ENCODE results near the gene KIAA0825.

The KIAA0825 gene

GRCh38 chr5:94508461-94509148 lies 109.8 kb downstream of the KIAA0825 start:
- H3K27me3 ChIP-seq (ENCODE audit: control insufficient read depth in 2 of 2, insufficient read depth in 2 of 2, low read length in 2 of 2) = no peaks in the 10 kb centered on the region
- no peaks in the 10 kb centered on the region for H3K36me3 ChIP-seq (ENCODE audit: control insufficient read depth in 2 of 2, insufficient read depth in 2 of 2, low read length in 2 of 2)
- no peaks in the 10 kb centered on the region for H3K9me3 ChIP-seq (ENCODE audit: control insufficient read depth in 2 of 2, low read length in 2 of 2)
- no peak overlapping the region for H3K27ac ChIP-seq (ENCODE audit: low read depth in 2 of 2, low read length in 2 of 2)
- H3K4me1 ChIP-seq (ENCODE audit: control insufficient read depth in 2 of 2, insufficient read depth in 2 of 2, low read length in 2 of 2) = no peaks in the 10 kb centered on the region
- H3K9ac ChIP-seq (ENCODE audit: low read depth in 1 of 2, low read length in 2 of 2) = no peak overlapping the region
- H3K4me3 ChIP-seq (ENCODE audit: low read length in 2 of 2) = no peak overlapping the region

- no peaks in the 10 kb centered on the region for H3K36me3 ChIP-seq (ENCODE audit: control insufficient read depth in 2 of 2, insufficient read depth in 2 of 2, low read length in 2 of 2)
- H3K9ac ChIP-seq (ENCODE audit: low read depth in 1 of 2, low read length in 2 of 2) = no peak overlapping the region
- no peaks in the 10 kb centered on the region for H3K27me3 ChIP-seq (ENCODE audit: control insufficient read depth in 2 of 2, insufficient read depth in 2 of 2, low read length in 2 of 2)
- H3K9me3 ChIP-seq (ENCODE audit: control insufficient read depth in 2 of 2, low read length in 2 of 2) = no peaks in the 10 kb centered on the region
- no peak overlapping the region for H3K4me3 ChIP-seq (ENCODE audit: low read length in 2 of 2)
- no peaks in the 10 kb centered on the region for H3K4me1 ChIP-seq (ENCODE audit: control insufficient read depth in 2 of 2, insufficient read depth in 2 of 2, low read length in 2 of 2)
- no peak overlapping the region for H3K27ac ChIP-seq (ENCODE audit: low read depth in 2 of 2, low read length in 2 of 2)
Measured at GRCh38 chr5:94505327-94506068, 112.9 kb downstream of the KIAA0825 start.

- Histone ChIP-seq H3K27me3 (ENCODE audit: control insufficient read depth in 2 of 2, insufficient read depth in 2 of 2, low read length in 2 of 2) (no peaks in the 10 kb centered on the region), H3K4me1 (ENCODE audit: control insufficient read depth in 2 of 2, insufficient read depth in 2 of 2, low read length in 2 of 2) (no peaks in the 10 kb centered on the region), H3K4me3 (ENCODE audit: low read length in 2 of 2) (no peak overlapping the region), H3K9me3 (ENCODE audit: control insufficient read depth in 2 of 2, low read length in 2 of 2) (no peaks in the 10 kb centered on the region), H3K27ac (ENCODE audit: low read depth in 2 of 2, low read length in 2 of 2) (no peak overlapping the region), H3K9ac (ENCODE audit: low read depth in 1 of 2, low read length in 2 of 2) (no peak overlapping the region), H3K36me3 (ENCODE audit: control insufficient read depth in 2 of 2, insufficient read depth in 2 of 2, low read length in 2 of 2) (no peaks in the 10 kb centered on the region)
Measured at GRCh38 chr5:94503677-94504076, 114.7 kb downstream of the KIAA0825 start.

- Histone ChIP-seq H3K27ac (ENCODE audit: low read depth in 2 of 2, low read length in 2 of 2) (no peak overlapping the region), H3K4me3 (ENCODE audit: low read length in 2 of 2) (no peak overlapping the region), H3K4me1 (ENCODE audit: control insufficient read depth in 2 of 2, insufficient read depth in 2 of 2, low read length in 2 of 2) (no peaks in the 10 kb centered on the region), H3K36me3 (ENCODE audit: control insufficient read depth in 2 of 2, insufficient read depth in 2 of 2, low read length in 2 of 2) (no peaks in the 10 kb centered on the region), H3K27me3 (ENCODE audit: control insufficient read depth in 2 of 2, insufficient read depth in 2 of 2, low read length in 2 of 2) (no peaks in the 10 kb centered on the region), H3K9me3 (ENCODE audit: control insufficient read depth in 2 of 2, low read length in 2 of 2) (no peaks in the 10 kb centered on the region), H3K9ac (ENCODE audit: low read depth in 1 of 2, low read length in 2 of 2) (no peak overlapping the region)
Measured at GRCh38 chr5:94501365-94501764, 117.0 kb downstream of the KIAA0825 start.

- H3K9ac ChIP-seq (ENCODE audit: low read depth in 1 of 2, low read length in 2 of 2) = no peak overlapping the region
- no peaks in the 10 kb centered on the region for H3K4me1 ChIP-seq (ENCODE audit: control insufficient read depth in 2 of 2, insufficient read depth in 2 of 2, low read length in 2 of 2)
- H3K27me3 ChIP-seq (ENCODE audit: control insufficient read depth in 2 of 2, insufficient read depth in 2 of 2, low read length in 2 of 2) = no peaks in the 10 kb centered on the region
- no peaks in the 10 kb centered on the region for H3K36me3 ChIP-seq (ENCODE audit: control insufficient read depth in 2 of 2, insufficient read depth in 2 of 2, low read length in 2 of 2)
- H3K27ac ChIP-seq (ENCODE audit: low read depth in 2 of 2, low read length in 2 of 2) = no peak overlapping the region
- H3K9me3 ChIP-seq (ENCODE audit: control insufficient read depth in 2 of 2, low read length in 2 of 2) = no peaks in the 10 kb centered on the region
- no peak overlapping the region for H3K4me3 ChIP-seq (ENCODE audit: low read length in 2 of 2)
Measured at GRCh38 chr5:94499806-94500205, 118.6 kb downstream of the KIAA0825 start.

GRCh38 chr5:94498199-94498598 lies 120.2 kb downstream of the KIAA0825 start:
- no peak overlapping the region for H3K27ac ChIP-seq (ENCODE audit: low read depth in 2 of 2, low read length in 2 of 2)
- H3K27me3 ChIP-seq (ENCODE audit: control insufficient read depth in 2 of 2, insufficient read depth in 2 of 2, low read length in 2 of 2) = no peaks in the 10 kb centered on the region
- no peaks in the 10 kb centered on the region for H3K36me3 ChIP-seq (ENCODE audit: control insufficient read depth in 2 of 2, insufficient read depth in 2 of 2, low read length in 2 of 2)
- no peak overlapping the region for H3K9ac ChIP-seq (ENCODE audit: low read depth in 1 of 2, low read length in 2 of 2)
- H3K4me1 ChIP-seq (ENCODE audit: control insufficient read depth in 2 of 2, insufficient read depth in 2 of 2, low read length in 2 of 2) = no peaks in the 10 kb centered on the region
- no peaks in the 10 kb centered on the region for H3K9me3 ChIP-seq (ENCODE audit: control insufficient read depth in 2 of 2, low read length in 2 of 2)
- no peak overlapping the region for H3K4me3 ChIP-seq (ENCODE audit: low read length in 2 of 2)

- Histone ChIP-seq H3K4me1 (ENCODE audit: control insufficient read depth in 2 of 2, insufficient read depth in 2 of 2, low read length in 2 of 2) (no peaks in the 10 kb centered on the region), H3K9ac (ENCODE audit: low read depth in 1 of 2, low read length in 2 of 2) (no peak overlapping the region), H3K27ac (ENCODE audit: low read depth in 2 of 2, low read length in 2 of 2) (no peak overlapping the region), H3K36me3 (ENCODE audit: control insufficient read depth in 2 of 2, insufficient read depth in 2 of 2, low read length in 2 of 2) (no peaks in the 10 kb centered on the region), H3K9me3 (ENCODE audit: control insufficient read depth in 2 of 2, low read length in 2 of 2) (no peaks in the 10 kb centered on the region), H3K4me3 (ENCODE audit: low read length in 2 of 2) (no peak overlapping the region), H3K27me3 (ENCODE audit: control insufficient read depth in 2 of 2, insufficient read depth in 2 of 2, low read length in 2 of 2) (no peaks in the 10 kb centered on the region)
Measured at GRCh38 chr5:94485067-94485466, 133.3 kb downstream of the KIAA0825 start.

- H3K9ac ChIP-seq (ENCODE audit: low read depth in 1 of 2, low read length in 2 of 2) = no peak overlapping the region
Measured at GRCh38 chr5:94481059-94481458, 137.3 kb downstream of the KIAA0825 start.

GRCh38 chr5:94480486-94480885 lies 137.9 kb downstream of the KIAA0825 start:
- no peak overlapping the region for H3K27ac ChIP-seq (ENCODE audit: low read depth in 2 of 2, low read length in 2 of 2)
- H3K4me3 ChIP-seq (ENCODE audit: low read length in 2 of 2) = no peak overlapping the region
- no peak overlapping the region for H3K9ac ChIP-seq (ENCODE audit: low read depth in 1 of 2, low read length in 2 of 2)
- no peaks in the 10 kb centered on the region for H3K36me3 ChIP-seq (ENCODE audit: control insufficient read depth in 2 of 2, insufficient read depth in 2 of 2, low read length in 2 of 2)
- no peaks in the 10 kb centered on the region for H3K27me3 ChIP-seq (ENCODE audit: control insufficient read depth in 2 of 2, insufficient read depth in 2 of 2, low read length in 2 of 2)
- no peaks in the 10 kb centered on the region for H3K4me1 ChIP-seq (ENCODE audit: control insufficient read depth in 2 of 2, insufficient read depth in 2 of 2, low read length in 2 of 2)
- no peaks in the 10 kb centered on the region for H3K9me3 ChIP-seq (ENCODE audit: control insufficient read depth in 2 of 2, low read length in 2 of 2)

More at GRCh38 chr5:94481059-94481458, 137.3 kb downstream of the KIAA0825 start:
- H3K4me3 ChIP-seq (ENCODE audit: low read length in 2 of 2) = no peak overlapping the region
- H3K9me3 ChIP-seq (ENCODE audit: control insufficient read depth in 2 of 2, low read length in 2 of 2) = no peaks in the 10 kb centered on the region
- no peaks in the 10 kb centered on the region for H3K36me3 ChIP-seq (ENCODE audit: control insufficient read depth in 2 of 2, insufficient read depth in 2 of 2, low read length in 2 of 2)
- no peaks in the 10 kb centered on the region for H3K27me3 ChIP-seq (ENCODE audit: control insufficient read depth in 2 of 2, insufficient read depth in 2 of 2, low read length in 2 of 2)
- H3K4me1 ChIP-seq (ENCODE audit: control insufficient read depth in 2 of 2, insufficient read depth in 2 of 2, low read length in 2 of 2) = no peaks in the 10 kb centered on the region
- no peak overlapping the region for H3K27ac ChIP-seq (ENCODE audit: low read depth in 2 of 2, low read length in 2 of 2)

- Histone ChIP-seq H3K36me3 (ENCODE audit: control insufficient read depth in 2 of 2, insufficient read depth in 2 of 2, low read length in 2 of 2) (no peaks in the 10 kb centered on the region), H3K9ac (ENCODE audit: low read depth in 1 of 2, low read length in 2 of 2) (no peak overlapping the region), H3K9me3 (ENCODE audit: control insufficient read depth in 2 of 2, low read length in 2 of 2) (no peaks in the 10 kb centered on the region), H3K4me3 (ENCODE audit: low read length in 2 of 2) (no peak overlapping the region), H3K4me1 (ENCODE audit: control insufficient read depth in 2 of 2, insufficient read depth in 2 of 2, low read length in 2 of 2) (no peaks in the 10 kb centered on the region), H3K27me3 (ENCODE audit: control insufficient read depth in 2 of 2, insufficient read depth in 2 of 2, low read length in 2 of 2) (no peaks in the 10 kb centered on the region), H3K27ac (ENCODE audit: low read depth in 2 of 2, low read length in 2 of 2) (no peak overlapping the region)
Measured at GRCh38 chr5:94473936-94474335, 144.5 kb downstream of the KIAA0825 start.
